ENCODE results near the gene NEK3.
"Not testable (repeated sequence)": the region's sequence is repeated elsewhere in the genome, so short reads cannot be mapped to it uniquely, and the experiment has no call there.

- not testable (repeated sequence) for TF ChIP-seq CTCF (IDR thresholded peaks at IDR 0.05; ENCODE audit: low read depth, low read length, missing input control); RXRA (IDR thresholded peaks at IDR 0.05); TAF1 (conservative IDR thresholded peaks at IDR 0.05); YY1 (IDR thresholded peaks at IDR 0.05); SP1 (IDR thresholded peaks at IDR 0.05); RAD21 (IDR thresholded peaks at IDR 0.05); MAX (IDR thresholded peaks at IDR 0.05); JUND (IDR thresholded peaks at IDR 0.05); GABPA (IDR thresholded peaks at IDR 0.05 in 1 of 2, conservative IDR thresholded peaks at IDR 0.05 in 1 of 2)
Observed at GRCh38 chr13:52170828-52171391, 11.5 kb upstream of the NEK3 start.
